MM.1S (cell line): ENCODE results near the gene TMBIM4.

Source experiments
- DNase-seq: peaks from one replicate; pipeline ENCODE4 v3.0.0-alpha.2; 2015
- H2AFZ ChIP-seq: fragments of 300-600 bp; sonication (generic); 2 replicates; pipeline ENCODE4 v1.6.0; 2016; ENCODE audit warnings: antibody characterized with exemption, low read length
- H3F3A ChIP-seq: fragments of 300-600 bp; sonication (generic); 2 replicates; pipeline ENCODE4 v1.6.1; 2016; ENCODE audit warnings: mild to moderate bottlenecking, antibody characterized with exemption, low read length, moderate library complexity, mixed read lengths; ENCODE audit not compliant: insufficient read depth
- H3K27ac ChIP-seq: fragments of 300-600 bp; sonication (generic); 2 replicates; pipeline ENCODE4 v1.5.1; 2016; ENCODE audit warnings: mild to moderate bottlenecking, low read length
- H3K27me3 ChIP-seq: fragments of 300-600 bp; sonication (generic); replicated peaks from 2 replicates; pipeline ENCODE4 v1.6.0; 2016; ENCODE audit warnings: low read length; ENCODE audit not compliant: insufficient read depth
- H3K36me3 ChIP-seq: fragments of 300-600 bp; sonication (generic); replicated peaks from 2 replicates; pipeline ENCODE4 v1.6.1; 2016; ENCODE audit warnings: mild to moderate bottlenecking, low read length, mixed read lengths; ENCODE audit not compliant: insufficient read depth
- H3K4me1 ChIP-seq: fragments of 300-600 bp; sonication (generic); 2 replicates; pipeline ENCODE4 v1.6.1; 2016; ENCODE audit warnings: low read length, mixed read lengths
- H3K4me2 ChIP-seq: fragments of 300-600 bp; sonication (generic); 2 replicates; pipeline ENCODE4 v1.6.0; 2016; ENCODE audit warnings: low read depth, low read length
- H3K4me3 ChIP-seq: fragments of 300-600 bp; sonication (generic); 2 replicates; pipeline ENCODE4 v1.5.1; 2016; ENCODE audit warnings: low read length, mixed read lengths
- H3K79me2 ChIP-seq: fragments of 300-600 bp; sonication (generic); 2 replicates; pipeline ENCODE4 v1.6.1; 2016; ENCODE audit warnings: mixed run types, low read length, mixed read lengths
- H3K9ac ChIP-seq: fragments of 300-600 bp; sonication (generic); 2 replicates; pipeline ENCODE4 v1.6.1; 2016; ENCODE audit warnings: low read length, mixed read lengths
- H3K9me2 ChIP-seq: fragments of 300-600 bp; sonication (generic); replicated peaks from 2 replicates; pipeline ENCODE4 v1.6.1; 2016; ENCODE audit warnings: mild to moderate bottlenecking, low read length, mixed read lengths; ENCODE audit not compliant: insufficient read depth
- H3K9me3 ChIP-seq: fragments of 300-600 bp; sonication (generic); replicated peaks from 2 replicates; pipeline ENCODE4 v1.6.1; 2016; ENCODE audit warnings: mild to moderate bottlenecking, low read length, mixed read lengths; ENCODE audit not compliant: insufficient read depth
- H4K20me1 ChIP-seq: fragments of 300-600 bp; sonication (generic); 2 replicates; pipeline ENCODE4 v1.6.1; 2016; ENCODE audit warnings: mild to moderate bottlenecking, low read length, moderate library complexity, mixed read lengths; ENCODE audit not compliant: insufficient read depth
- CTCF ChIP-seq: fragments of 300-600 bp; sonication (generic); IDR thresholded peaks from 2 replicates; pipeline ENCODE4 v1.5.1; 2016; ENCODE audit warnings: antibody characterized with exemption, low read length, mixed read lengths
- EZH2 ChIP-seq: fragments of 300-600 bp; sonication (generic); optimal IDR thresholded peaks from 2 replicates; pipeline ENCODE3; 2017; ENCODE audit warnings: low read depth, mild to moderate bottlenecking, antibody characterized with exemption, low read length, mixed read lengths
- EZH2phosphoT487 ChIP-seq: fragments of 300-600 bp; sonication (generic); IDR thresholded peaks from 2 replicates; pipeline ENCODE4 v1.6.1; 2018; ENCODE audit warnings: antibody characterized with exemption, low read length

The TMBIM4 gene

DNA sequence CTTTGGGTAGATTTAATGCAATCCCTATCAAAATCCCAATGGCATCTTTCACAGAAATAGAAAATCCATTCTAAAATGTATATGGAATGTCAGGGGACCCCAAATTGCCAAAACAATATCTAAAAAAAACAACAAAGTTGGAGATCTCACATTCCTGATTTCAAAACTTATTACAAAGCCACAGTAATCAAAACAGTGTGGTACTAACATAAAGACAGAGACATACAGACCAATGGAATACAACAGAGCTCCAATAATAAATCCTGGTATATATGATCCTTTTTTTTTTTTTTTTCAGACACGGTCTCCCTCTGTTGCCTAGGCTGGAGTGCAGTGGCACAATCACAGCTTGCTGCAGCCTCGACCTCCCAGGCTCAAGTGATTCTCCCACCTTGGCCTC lies 4.7 kb downstream of the TMBIM4 start:
- H4K20me1 ChIP-seq = no peaks in the 10 kb centered on the region
- TF ChIP-seq EZH2phosphoT487 (no peak), EZH2 (no peak), CTCF (no peak)
- no peak for DNase-seq
- H3K4me2 ChIP-seq = no peak overlapping the region
- H3F3A ChIP-seq = peaks cover 13% of the 10 kb centered on the region
- no peaks in the 10 kb centered on the region for H3K9me2 ChIP-seq
- no peak overlapping the region for H3K9ac ChIP-seq
- no peaks in the 10 kb centered on the region for H3K27me3 ChIP-seq
- H3K36me3 ChIP-seq = no peaks in the 10 kb centered on the region
- no peak overlapping the region for H2AFZ ChIP-seq
- no peak overlapping the region for H3K27ac ChIP-seq
- no peaks in the 10 kb centered on the region for H3K9me3 ChIP-seq
- peaks cover 87% of the 10 kb centered on the region for H3K79me2 ChIP-seq
- H3K4me3 ChIP-seq = no peak overlapping the region
- peaks cover 3% of the 10 kb centered on the region; the same call in 1 of the 2 replicates for H3K4me1 ChIP-seq

DNA sequence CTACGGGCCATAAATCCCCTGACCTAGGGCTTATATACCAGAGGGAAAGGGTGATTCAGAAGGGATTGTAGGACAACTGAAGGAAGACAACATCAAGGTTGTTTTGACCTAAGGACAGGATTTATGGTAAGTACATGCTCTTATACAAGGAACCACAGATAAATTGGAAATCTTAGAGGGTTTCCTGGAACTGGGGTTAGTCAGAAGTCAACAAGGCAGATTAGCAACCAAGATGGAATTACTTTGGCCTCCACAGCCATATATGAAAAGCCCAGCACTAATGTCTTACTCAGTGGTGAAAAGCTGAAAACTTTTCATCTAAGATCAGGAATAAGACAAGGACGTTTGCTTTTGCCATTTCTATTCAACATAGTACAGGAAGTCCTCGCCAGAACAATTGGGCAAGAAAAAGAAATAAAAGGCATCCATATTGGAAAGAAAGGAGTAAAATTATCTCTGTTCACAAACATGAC lies 5.4 kb downstream of the TMBIM4 start:
- Histone ChIP-seq H3K79me2 (peaks cover 94% of the 10 kb centered on the region), H3K9me2 (no peaks in the 10 kb centered on the region), H3K4me3 (no peak overlapping the region), H3K27ac (no peak overlapping the region), H3K27me3 (no peaks in the 10 kb centered on the region), H3K9ac (no peak overlapping the region), H4K20me1 (no peaks in the 10 kb centered on the region), H3K9me3 (no peaks in the 10 kb centered on the region), H2AFZ (no peak overlapping the region), H3K4me2 (no peak overlapping the region), H3K36me3 (no peaks in the 10 kb centered on the region), H3F3A (peaks cover 6% of the 10 kb centered on the region; the same call in 1 of the 2 replicates), H3K4me1 (peaks cover 3% of the 10 kb centered on the region; the same call in 1 of the 2 replicates)
- DNase-seq = no peak
- TF ChIP-seq EZH2phosphoT487 (no peak), CTCF (no peak), EZH2 (no peak)

GRCh38 chr12:66163289-66163688 lies 6.5 kb downstream of the TMBIM4 start:
- H3K4me2 ChIP-seq = no peak overlapping the region
- no peaks in the 10 kb centered on the region for H3K27me3 ChIP-seq
- no peaks in the 10 kb centered on the region for H3K9me3 ChIP-seq
- H3K4me1 ChIP-seq = no peaks in the 10 kb centered on the region; the same call in 1 of the 2 replicates
- TF ChIP-seq CTCF (no peak), EZH2 (no peak), EZH2phosphoT487 (no peak)
- no peak overlapping the region for H3K9ac ChIP-seq
- no peaks in the 10 kb centered on the region for H3K9me2 ChIP-seq
- H3F3A ChIP-seq = no peaks in the 10 kb centered on the region
- peaks cover 85% of the 10 kb centered on the region for H3K79me2 ChIP-seq
- no peak overlapping the region for H2AFZ ChIP-seq
- no peak for DNase-seq
- H3K27ac ChIP-seq = no peak overlapping the region
- no peaks in the 10 kb centered on the region for H3K36me3 ChIP-seq
- no peaks in the 10 kb centered on the region for H4K20me1 ChIP-seq
- no peak overlapping the region for H3K4me3 ChIP-seq
